ENCODE results near the gene DOCK10.

GRCh38 chr2:224908818-224909217 is 133.4 kb downstream of the DOCK10 start:
- TF ChIP-seq CTCF (IDR thresholded peaks at IDR 0.05 in 2 of 3, conservative IDR thresholded peaks at IDR 0.05 in 1 of 3; ENCODE audit: control insufficient read depth in 2 of 3, extremely low read depth in 1 of 3, insufficient read depth in 1 of 3, low read depth in 3 of 3, low read length in 3 of 3) (no peak), CBX5 (IDR thresholded peaks at IDR 0.05; ENCODE audit: low read depth) (no peak), FOXM1 (IDR thresholded peaks at IDR 0.05; ENCODE audit: low read depth, low read length) (no peak), ZBTB40 (IDR thresholded peaks at IDR 0.05; ENCODE audit: borderline replicate concordance) (no peak), EP300 (IDR thresholded peaks at IDR 0.05; ENCODE audit: borderline replicate concordance in 1 of 2, control insufficient read depth in 1 of 2, low read depth in 2 of 2, low read length in 2 of 2) (no peak), ESRRA (IDR thresholded peaks at IDR 0.05; ENCODE audit: low read length) (no peak), POLR2A (IDR thresholded peaks at IDR 0.05; ENCODE audit: low read depth, low read length) (no peak), CHD1 (IDR thresholded peaks at IDR 0.05; ENCODE audit: low read depth, low read length) (no peak), SMARCA5 (IDR thresholded peaks at IDR 0.05) (no peak)
- TF ChIP-seq, protein P1, sequence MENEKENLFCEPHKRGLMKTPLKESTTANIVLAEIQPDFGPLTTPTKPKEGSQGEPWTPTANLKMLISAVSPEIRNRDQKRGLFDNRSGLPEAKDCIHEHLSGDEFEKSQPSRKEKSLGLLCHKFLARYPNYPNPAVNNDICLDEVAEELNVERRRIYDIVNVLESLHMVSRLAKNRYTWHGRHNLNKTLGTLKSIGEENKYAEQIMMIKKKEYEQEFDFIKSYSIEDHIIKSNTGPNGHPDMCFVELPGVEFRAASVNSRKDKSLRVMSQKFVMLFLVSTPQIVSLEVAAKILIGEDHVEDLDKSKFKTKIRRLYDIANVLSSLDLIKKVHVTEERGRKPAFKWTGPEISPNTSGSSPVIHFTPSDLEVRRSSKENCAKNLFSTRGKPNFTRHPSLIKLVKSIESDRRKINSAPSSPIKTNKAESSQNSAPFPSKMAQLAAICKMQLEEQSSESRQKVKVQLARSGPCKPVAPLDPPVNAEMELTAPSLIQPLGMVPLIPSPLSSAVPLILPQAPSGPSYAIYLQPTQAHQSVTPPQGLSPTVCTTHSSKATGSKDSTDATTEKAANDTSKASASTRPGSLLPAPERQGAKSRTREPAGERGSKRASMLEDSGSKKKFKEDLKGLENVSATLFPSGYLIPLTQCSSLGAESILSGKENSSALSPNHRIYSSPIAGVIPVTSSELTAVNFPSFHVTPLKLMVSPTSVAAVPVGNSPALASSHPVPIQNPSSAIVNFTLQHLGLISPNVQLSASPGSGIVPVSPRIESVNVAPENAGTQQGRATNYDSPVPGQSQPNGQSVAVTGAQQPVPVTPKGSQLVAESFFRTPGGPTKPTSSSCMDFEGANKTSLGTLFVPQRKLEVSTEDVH (IDR thresholded peaks at IDR 0.05; ENCODE audit: low read depth, partially characterized antibody): no peak
